Measurements from ENCODE around the gene NBEAL2. TPM values are rescaled to one million over a fixed set of nuclear protein-coding genes. Genes with fewer than 3 reads are reported as not detected.
A peak's percentile ranks its signal among the peaks of the same experiment; 100 is the strongest.

Gene NBEAL2
- total and polyA plus RNA-seq, 10 of the 15 experiments (the other 5 are each of a cell fraction or from before 2014, with no cell fraction given): 0.07 to 127 (median 29.4) TPM

DNA sequence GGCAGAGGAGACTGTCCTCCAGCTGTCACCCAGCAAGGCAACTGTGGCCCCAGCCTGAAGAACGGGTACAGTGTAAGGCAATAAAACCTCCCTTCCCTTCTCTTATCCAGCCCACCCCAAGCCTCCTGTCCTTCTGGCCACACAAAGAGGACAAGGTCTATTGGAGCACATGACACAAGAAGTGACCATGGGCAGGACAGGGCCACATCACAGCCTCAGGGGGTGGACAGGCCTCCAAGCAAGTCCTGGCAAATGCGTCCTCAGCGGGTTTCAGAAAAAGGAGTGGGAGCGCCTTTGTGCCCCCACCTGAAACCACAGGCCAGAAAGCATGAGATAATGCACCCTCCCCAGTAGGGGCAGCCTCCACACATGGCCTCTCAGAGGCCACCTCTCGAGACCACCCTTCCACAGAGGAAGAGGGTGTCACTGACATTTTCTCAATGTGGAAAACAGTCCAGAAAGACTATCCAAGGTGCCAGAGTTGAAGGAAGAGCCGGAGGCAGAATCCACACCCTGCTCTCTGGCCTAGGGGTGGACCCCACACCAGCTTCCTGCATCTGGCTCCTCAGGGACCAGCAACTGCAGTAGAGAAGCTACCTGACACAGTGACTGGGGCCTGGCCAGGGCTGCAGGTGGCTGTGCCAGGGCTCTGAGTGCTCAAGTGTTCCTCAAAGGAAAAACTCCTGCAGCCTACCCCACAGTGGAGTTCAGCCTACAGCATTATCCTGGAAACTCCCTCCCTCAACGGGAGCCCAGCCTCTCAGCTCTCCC lies 46.8 kb upstream of the NBEAL2 start (continued):
- TF ChIP-seq, protein P1, sequence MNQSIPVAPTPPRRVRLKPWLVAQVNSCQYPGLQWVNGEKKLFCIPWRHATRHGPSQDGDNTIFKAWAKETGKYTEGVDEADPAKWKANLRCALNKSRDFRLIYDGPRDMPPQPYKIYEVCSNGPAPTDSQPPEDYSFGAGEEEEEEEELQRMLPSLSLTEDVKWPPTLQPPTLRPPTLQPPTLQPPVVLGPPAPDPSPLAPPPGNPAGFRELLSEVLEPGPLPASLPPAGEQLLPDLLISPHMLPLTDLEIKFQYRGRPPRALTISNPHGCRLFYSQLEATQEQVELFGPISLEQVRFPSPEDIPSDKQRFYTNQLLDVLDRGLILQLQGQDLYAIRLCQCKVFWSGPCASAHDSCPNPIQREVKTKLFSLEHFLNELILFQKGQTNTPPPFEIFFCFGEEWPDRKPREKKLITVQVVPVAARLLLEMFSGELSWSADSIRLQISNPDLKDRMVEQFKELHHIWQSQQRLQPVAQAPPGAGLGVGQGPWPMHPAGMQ (IDR thresholded peaks at IDR 0.05; ENCODE audit: borderline replicate concordance): no peak

GRCh38 chr3:46933261-46933660 lies 46.2 kb upstream of the NBEAL2 start:
- Histone ChIP-seq H3K4me3 (no peak overlapping the region), H3K27me3 (replicated peaks in 1 of 2; ENCODE audit: control insufficient read depth in 2 of 2, insufficient read depth in 2 of 2, low read length in 1 of 2) (no peaks in the 10 kb centered on the region), H3K4me1 (ENCODE audit: control insufficient read depth, insufficient read depth, low read length) (peaks cover 54% of the 10 kb centered on the region), H3K9ac (ENCODE audit: control insufficient read depth, insufficient read depth, low read length) (no peak overlapping the region), H3K79me2 (ENCODE audit: control insufficient read depth, insufficient read depth, low read length) (peaks cover 68% of the 10 kb centered on the region), H3K27ac (ENCODE audit: control insufficient read depth, insufficient read depth) (peak overlapping the region; percentile 94), H2AFZ (ENCODE audit: control insufficient read depth, low read depth, low read length) (no peak overlapping the region), H3K4me2 (ENCODE audit: control insufficient read depth, insufficient read depth) (peak overlapping the region; percentile 53; the same call in 1 of the 2 replicates), H3K9me3 (replicated peaks; ENCODE audit: control insufficient read depth, insufficient read depth, low read length) (peaks cover 14% of the 10 kb centered on the region), H4K20me1 (ENCODE audit: control insufficient read depth, insufficient read depth) (no peaks in the 10 kb centered on the region), H3K36me3 (ENCODE audit: control insufficient read depth in 2 of 2, insufficient read depth in 2 of 2, low read length in 1 of 2) (peaks cover 27 to 51% of the 10 kb centered on the region in 2 experiments)
- no peak for TF ChIP-seq HDAC2 (IDR thresholded peaks at IDR 0.05)
- TF ChIP-seq, protein P2, sequence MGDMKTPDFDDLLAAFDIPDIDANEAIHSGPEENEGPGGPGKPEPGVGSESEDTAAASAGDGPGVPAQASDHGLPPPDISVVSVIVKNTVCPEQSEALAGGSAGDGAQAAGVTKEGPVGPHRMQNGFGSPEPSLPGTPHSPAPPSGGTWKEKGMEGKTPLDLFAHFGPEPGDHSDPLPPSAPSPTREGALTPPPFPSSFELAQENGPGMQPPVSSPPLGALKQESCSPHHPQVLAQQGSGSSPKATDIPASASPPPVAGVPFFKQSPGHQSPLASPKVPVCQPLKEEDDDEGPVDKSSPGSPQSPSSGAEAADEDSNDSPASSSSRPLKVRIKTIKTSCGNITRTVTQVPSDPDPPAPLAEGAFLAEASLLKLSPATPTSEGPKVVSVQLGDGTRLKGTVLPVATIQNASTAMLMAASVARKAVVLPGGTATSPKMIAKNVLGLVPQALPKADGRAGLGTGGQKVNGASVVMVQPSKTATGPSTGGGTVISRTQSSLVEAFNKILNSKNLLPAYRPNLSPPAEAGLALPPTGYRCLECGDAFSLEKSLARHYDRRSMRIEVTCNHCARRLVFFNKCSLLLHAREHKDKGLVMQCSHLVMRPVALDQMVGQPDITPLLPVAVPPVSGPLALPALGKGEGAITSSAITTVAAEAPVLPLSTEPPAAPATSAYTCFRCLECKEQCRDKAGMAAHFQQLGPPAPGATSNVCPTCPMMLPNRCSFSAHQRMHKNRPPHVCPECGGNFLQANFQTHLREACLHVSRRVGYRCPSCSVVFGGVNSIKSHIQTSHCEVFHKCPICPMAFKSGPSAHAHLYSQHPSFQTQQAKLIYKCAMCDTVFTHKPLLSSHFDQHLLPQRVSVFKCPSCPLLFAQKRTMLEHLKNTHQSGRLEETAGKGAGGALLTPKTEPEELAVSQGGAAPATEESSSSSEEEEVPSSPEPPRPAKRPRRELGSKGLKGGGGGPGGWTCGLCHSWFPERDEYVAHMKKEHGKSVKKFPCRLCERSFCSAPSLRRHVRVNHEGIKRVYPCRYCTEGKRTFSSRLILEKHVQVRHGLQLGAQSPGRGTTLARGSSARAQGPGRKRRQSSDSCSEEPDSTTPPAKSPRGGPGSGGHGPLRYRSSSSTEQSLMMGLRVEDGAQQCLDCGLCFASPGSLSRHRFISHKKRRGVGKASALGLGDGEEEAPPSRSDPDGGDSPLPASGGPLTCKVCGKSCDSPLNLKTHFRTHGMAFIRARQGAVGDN (IDR thresholded peaks at IDR 0.05): 0 out of 2 replicates have a peak, but pooled peaks have one; percentile 31
- intact Hi-C loops (cut with micrococcal nuclease; ENCODE audit: unreplicated experiment) (no loop called here), in situ Hi-C loops (cut with MboI) (no loop called here)
- WGBS (ENCODE audit: insufficient coverage, insufficient replicate concordance, low lambda C conversion rate, missing lambda C conversion rate): 18% methylated on average over 6 of the region's 6 CpGs
- ChIA-PET RAD21 (ENCODE audit: unreplicated experiment) (interaction anchor here (0.6 to 5.3 kb wide), 16 partner anchors 9 to 64 kb away, joined by 3 to 48 read pairs (median 4); partner anchors contain the start of gene CCDC12), CTCF (interaction anchor here (0.7 to 7.2 kb wide), 16 partner anchors 8 to 87 kb away, joined by 3 to 27 read pairs (median 3); no protein-coding TSS in a partner anchor), POLR2A (interaction anchor here (0.9 to 12.6 kb wide), 8 partner anchors 9 to 47 kb away, joined by 3 to 163 read pairs (median 4); partner anchors contain the start of gene NBEAL2), SMC1A (ENCODE audit: uncharacterized antibody, unreplicated experiment) (interaction anchor here (0.7 to 17.5 kb wide), 11 partner anchors 8 to 371 kb away, joined by 3 to 298 read pairs (median 5); partner anchors contain the start of genes CCDC12 and NBEAL2)
- no TSS peak for BruUV-seq (replicated peaks)
- ATAC-seq: no peak
- FAIRE-seq: no peak
- DNase-seq (ENCODE audit: low read depth, low spot score): no peak

Data from GM12878 (cell line).